Muscle layer of colon (tissue), 2 donors: Measurements from ENCODE around the gene DUSP23.

Source experiments
- H3K27ac ChIP-seq: one replicate; pipeline ENCODE4 v1.7.0; 2013; ENCODE audit warnings: low read depth, mild to moderate bottlenecking, low read length, moderate library complexity
- H3K27me3 ChIP-seq, 2 donors: one replicate each; pipeline ENCODE4 v1.7.0; 2013; ENCODE audit warnings: low read length in 2 of 2, mild to moderate bottlenecking in 2 of 2; ENCODE audit not compliant: insufficient read depth in 2 of 2, control insufficient read depth in 1 of 2
- H3K36me3 ChIP-seq: one replicate; pipeline ENCODE4 v1.7.0; 2013; ENCODE audit warnings: mild to moderate bottlenecking, low read length; ENCODE audit not compliant: insufficient read depth
- H3K4me1 ChIP-seq: one replicate; pipeline ENCODE4 v1.7.0; 2013; ENCODE audit warnings: mild to moderate bottlenecking, low read length; ENCODE audit not compliant: insufficient read depth
- H3K4me3 ChIP-seq, 2 donors: one replicate each; pipeline ENCODE4 v1.7.0; 2013; ENCODE audit warnings: low read length in 2 of 2, low read depth in 1 of 2, mild to moderate bottlenecking in 1 of 2, moderate library complexity in 1 of 2
- H3K9ac ChIP-seq: one replicate; pipeline ENCODE4 v1.7.0; 2013; ENCODE audit warnings: low read length
- H3K9me3 ChIP-seq: one replicate; pipeline ENCODE4 v1.7.0; 2013; ENCODE audit warnings: mild to moderate bottlenecking, low read length
- donor health status: abdominal sarcoma.
- donor health status: Adenocarcinoma of cecum.

DUSP23 gene

GRCh38 chr1:159830722-159831121 lies 50.0 kb downstream of the DUSP23 start:
- Histone ChIP-seq H3K4me1 (no peaks in the 10 kb centered on the region), H3K9ac (no peak overlapping the region), H3K27ac (no peak overlapping the region), H3K27me3 (no peaks in the 10 kb centered on the region), H3K36me3 (no peaks in the 10 kb centered on the region), H3K9me3 (no peaks in the 10 kb centered on the region), H3K4me3 (no peak overlapping the region)

- Histone ChIP-seq H3K4me3 (no peak overlapping the region), H3K9ac (no peak overlapping the region), H3K27ac (no peak overlapping the region), H3K9me3 (no peaks in the 10 kb centered on the region), H3K4me1 (no peaks in the 10 kb centered on the region), H3K27me3 (no peaks in the 10 kb centered on the region), H3K36me3 (no peaks in the 10 kb centered on the region)
These were observed 50.8 kb downstream of the DUSP23 start for GRCh38 chr1:159831412-159832141.
